Measurements from ENCODE around the gene LRRC23. TPM values are rescaled to one million over a fixed set of nuclear protein-coding genes. Genes with fewer than 3 reads are reported as not detected.
"Not testable (repeated sequence)": the region's sequence is repeated elsewhere in the genome, so short reads cannot be mapped to it uniquely, and the experiment has no call there.

LRRC23 gene
- total RNA-seq, 4 donors from 2014 or later = 11.6 to 17.2 (median 17.1) TPM

DNA sequence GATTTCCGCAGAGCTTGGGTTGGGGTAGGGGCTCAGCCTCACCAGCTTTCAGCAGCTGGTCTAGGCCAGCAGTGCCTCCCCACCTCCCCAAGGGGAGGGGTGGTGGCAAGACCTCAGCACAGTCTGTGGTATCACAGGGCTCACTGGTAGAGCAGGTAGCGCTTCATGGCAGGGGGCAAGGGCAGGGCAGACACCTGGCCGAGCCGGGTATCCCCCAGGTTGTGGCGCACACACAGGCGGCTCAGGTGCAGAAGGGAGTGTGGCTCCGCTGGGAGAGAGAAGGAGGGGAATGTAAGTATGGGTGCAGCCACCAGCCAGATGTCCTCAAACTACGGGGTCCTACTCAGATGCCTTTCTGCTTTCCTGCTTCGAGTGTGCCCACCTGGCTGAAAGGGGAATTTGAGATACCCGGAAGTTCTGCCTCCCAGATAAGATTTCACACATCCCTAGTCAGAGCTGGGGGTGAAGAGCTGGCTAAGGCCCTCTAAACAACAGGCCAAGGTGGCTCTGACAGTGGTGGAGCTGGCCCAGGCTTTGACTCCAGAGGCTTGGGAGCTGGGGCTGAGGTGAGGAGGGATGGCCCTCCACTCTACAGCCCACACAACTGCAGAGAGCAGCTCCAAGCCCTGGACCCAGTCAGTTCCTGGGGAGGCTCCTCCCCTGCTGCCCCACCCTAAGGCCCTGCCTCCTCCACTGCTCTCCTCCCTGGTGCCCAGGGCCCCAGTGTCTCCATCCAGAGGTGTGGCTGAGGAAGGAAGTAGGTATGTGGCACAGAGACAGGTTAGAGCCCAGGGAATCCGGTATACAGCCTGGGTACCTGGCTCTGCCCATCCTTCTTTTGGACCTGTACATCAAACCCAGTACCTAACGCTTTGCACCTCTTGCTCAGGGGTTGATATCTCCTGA is 33.3 kb upstream of the LRRC23 start:
- no peaks in the 10 kb centered on the region for H3K9me3 ChIP-seq
- no peaks in the 10 kb centered on the region for H3K27me3 ChIP-seq
- 82 to 84% methylated on average over 12 of the region's 12 CpGs for WGBS, 2 donors
- TF ChIP-seq, protein P1, sequence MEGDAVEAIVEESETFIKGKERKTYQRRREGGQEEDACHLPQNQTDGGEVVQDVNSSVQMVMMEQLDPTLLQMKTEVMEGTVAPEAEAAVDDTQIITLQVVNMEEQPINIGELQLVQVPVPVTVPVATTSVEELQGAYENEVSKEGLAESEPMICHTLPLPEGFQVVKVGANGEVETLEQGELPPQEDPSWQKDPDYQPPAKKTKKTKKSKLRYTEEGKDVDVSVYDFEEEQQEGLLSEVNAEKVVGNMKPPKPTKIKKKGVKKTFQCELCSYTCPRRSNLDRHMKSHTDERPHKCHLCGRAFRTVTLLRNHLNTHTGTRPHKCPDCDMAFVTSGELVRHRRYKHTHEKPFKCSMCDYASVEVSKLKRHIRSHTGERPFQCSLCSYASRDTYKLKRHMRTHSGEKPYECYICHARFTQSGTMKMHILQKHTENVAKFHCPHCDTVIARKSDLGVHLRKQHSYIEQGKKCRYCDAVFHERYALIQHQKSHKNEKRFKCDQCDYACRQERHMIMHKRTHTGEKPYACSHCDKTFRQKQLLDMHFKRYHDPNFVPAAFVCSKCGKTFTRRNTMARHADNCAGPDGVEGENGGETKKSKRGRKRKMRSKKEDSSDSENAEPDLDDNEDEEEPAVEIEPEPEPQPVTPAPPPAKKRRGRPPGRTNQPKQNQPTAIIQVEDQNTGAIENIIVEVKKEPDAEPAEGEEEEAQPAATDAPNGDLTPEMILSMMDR (IDR thresholded peaks at IDR 0.05) = no peak
- TF ChIP-seq POLR2A (IDR thresholded peaks at IDR 0.05) (no peak), EP300 (IDR thresholded peaks at IDR 0.05) (no peak)
- H3K27ac ChIP-seq = peak overlapping the region in 2 of 4 donors; percentile 90 to 92
- peak overlapping the region in 1 of 4 donors; percentile 89 for H3K4me3 ChIP-seq
- DNase-seq (ENCODE audit: low spot score in 2 of 2) = no peak
- H3K4me1 ChIP-seq = peaks cover 0 to 64% (median 32%) of the 10 kb centered on the region in 4 donors
- H3K36me3 ChIP-seq = peaks cover 0 to 21% (median 0%) of the 10 kb centered on the region in 3 donors

GRCh38 chr12:6872073-6873048 is 32.3 kb upstream of the LRRC23 start:
- DNase-seq (ENCODE audit: low spot score in 2 of 2) = peak; percentile 76 to 84
- H3K36me3 ChIP-seq = peaks cover 0 to 20% (median 0%) of the 10 kb centered on the region in 3 donors
- TF ChIP-seq, protein P1 (IDR thresholded peaks at IDR 0.05) = peak; percentile 92 to 97 (median 94)
- TF ChIP-seq EP300 (IDR thresholded peaks at IDR 0.05) (peak in 1 of 2 donors; percentile 44), POLR2A (IDR thresholded peaks at IDR 0.05) (no peak)
- peaks cover 0 to 56% (median 32%) of the 10 kb centered on the region in 4 donors for H3K4me1 ChIP-seq
- 1 to 4% methylated on average over 15 to 34 of the region's 40 CpGs for WGBS, 2 donors
- H3K4me3 ChIP-seq = peak overlapping the region; percentile 65 to 94 (median 82)
- no peaks in the 10 kb centered on the region for H3K27me3 ChIP-seq
- H3K9me3 ChIP-seq = no peaks in the 10 kb centered on the region
- H3K27ac ChIP-seq = peak overlapping the region; percentile 69 to 93 (median 91)

- DNase-seq (ENCODE audit: low spot score in 2 of 2) = peak; percentile 91 to 94
- no peaks in the 10 kb centered on the region for H3K9me3 ChIP-seq
- peak within 1 kb of the TSS; percentile 65 to 94 (median 82) for H3K4me3 ChIP-seq
- H3K27ac ChIP-seq = peak within 1 kb of the TSS; percentile 69 to 93 (median 91)
- H3K27me3 ChIP-seq = no peaks in the 10 kb centered on the region
- peaks cover 0 to 52% (median 30%) of the 10 kb centered on the region in 4 donors for H3K4me1 ChIP-seq
- H3K36me3 ChIP-seq = peaks cover 0 to 20% (median 0%) of the 10 kb centered on the region in 3 donors
- WGBS, 2 donors = 0 to 2% methylated on average over 23 to 41 of the region's 66 CpGs
- TF ChIP-seq, protein P1 (IDR thresholded peaks at IDR 0.05) = peak in 1 of 5 experiments; percentile 39
- TF ChIP-seq EP300 (IDR thresholded peaks at IDR 0.05) = peak; percentile 41 to 75
- TF ChIP-seq POLR2A (IDR thresholded peaks at IDR 0.05) = peak; percentile 53 to 73
Observed at GRCh38 chr12:6873094-6874014, 31.3 kb upstream of the LRRC23 start, which contains the start of gene SPSB2. TSS of gene SPSB2 (minus strand) at chr12:6873303. CDS start at chr12:6872901, 402 bp downstream.

DNA sequence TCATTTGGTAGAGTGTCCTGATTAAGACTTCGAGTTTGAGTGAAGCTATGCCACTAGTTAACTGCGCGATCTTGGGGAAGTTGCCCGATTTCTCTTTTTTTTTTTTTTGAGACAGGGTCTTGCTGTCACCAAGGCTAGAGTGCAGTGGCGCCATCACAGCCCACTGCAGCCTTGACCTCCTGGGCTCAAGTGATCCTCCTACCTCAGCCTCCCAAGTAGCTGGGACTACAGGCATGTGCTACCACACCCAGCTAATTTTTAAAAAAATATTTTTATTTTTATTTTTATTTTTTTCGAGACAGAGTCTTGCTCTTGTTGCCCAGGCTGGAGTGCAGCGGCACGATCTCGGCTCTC is 30.6 kb upstream of the LRRC23 start:
- Histone ChIP-seq H3K4me3 (peak overlapping the region; percentile 65 to 94 (median 82)), H3K4me1 (peaks cover 0 to 46% (median 24%) of the 10 kb centered on the region in 4 donors), H3K27ac (peak overlapping the region in 3 of 4 donors; percentile 90 to 93 (median 92)), H3K36me3 (peaks cover 0 to 20% (median 0%) of the 10 kb centered on the region in 3 donors)
- H3K9me3 ChIP-seq; H3K27me3 ChIP-seq; DNase-seq (ENCODE audit: low spot score in 2 of 2): not testable (repeated sequence)
- WGBS, 2 donors = 36 to 41% methylated on average over 9 of the region's 9 CpGs

- not testable (repeated sequence) for H3K27ac ChIP-seq; H3K4me3 ChIP-seq; H3K27me3 ChIP-seq; H3K4me1 ChIP-seq; DNase-seq (ENCODE audit: low spot score in 2 of 2); H3K9me3 ChIP-seq
- WGBS, 2 donors = 79 to 80% methylated on average over 11 of the region's 11 CpGs
- peaks cover 0 to 17% (median 0%) of the 10 kb centered on the region in 3 donors for H3K36me3 ChIP-seq
Observed at GRCh38 chr12:6879824-6880223, 24.8 kb upstream of the LRRC23 start.

Measured in tibial nerve (tissue), 4 donors.